Measurements from ENCODE around the gene SPARCL1.
"Not testable (repeated sequence)": the region's sequence is repeated elsewhere in the genome, so short reads cannot be mapped to it uniquely, and the experiment has no call there.

SPARCL1 gene

GRCh38 chr4:87489678-87490077 lies 39.5 kb downstream of the SPARCL1 start:
- H3K9ac ChIP-seq (ENCODE audit: low read length) = no peak overlapping the region
- no peak overlapping the region for H2AFZ ChIP-seq (ENCODE audit: low read length)
- H3K9me3 ChIP-seq (ENCODE audit: low read length) = no peaks in the 10 kb centered on the region
- H3K4me2 ChIP-seq (ENCODE audit: low read length) = no peak overlapping the region
- no peaks in the 10 kb centered on the region for H3K27me3 ChIP-seq (ENCODE audit: insufficient read depth, low read length)
- TF ChIP-seq EZH2 (IDR thresholded peaks at IDR 0.05; ENCODE audit: borderline replicate concordance, low read length) (no peak), CTCF (IDR thresholded peaks at IDR 0.05; ENCODE audit: low read length) (no peak)
- no peaks in the 10 kb centered on the region for H3K4me1 ChIP-seq (ENCODE audit: insufficient read depth, low read length, severe bottlenecking)
- no peaks in the 10 kb centered on the region for H3K36me3 ChIP-seq (ENCODE audit: insufficient read depth, low read length)
- H4K20me1 ChIP-seq (ENCODE audit: insufficient read depth, low read length) = no peaks in the 10 kb centered on the region
- H3K4me3 ChIP-seq (ENCODE audit: low read depth, low read length, poor library complexity, severe bottlenecking) = no peak overlapping the region
- H3K27ac ChIP-seq (ENCODE audit: low read depth, low read length, poor library complexity, severe bottlenecking) = no peak overlapping the region
- H3K79me2 ChIP-seq (ENCODE audit: insufficient read depth, low read length) = no peaks in the 10 kb centered on the region
- no peaks in the 10 kb centered on the region for H3K9me2 ChIP-seq (ENCODE audit: low read depth, low read length)
- no peaks in the 10 kb centered on the region for H3F3A ChIP-seq (ENCODE audit: insufficient read depth, low read length)

- H3K4me3 ChIP-seq (ENCODE audit: low read depth, low read length, poor library complexity, severe bottlenecking); H3K9me2 ChIP-seq (ENCODE audit: low read depth, low read length); H3K9me3 ChIP-seq (ENCODE audit: low read length); H3K9ac ChIP-seq (ENCODE audit: low read length); H3K4me2 ChIP-seq (ENCODE audit: low read length); H3K36me3 ChIP-seq (ENCODE audit: insufficient read depth, low read length); H4K20me1 ChIP-seq (ENCODE audit: insufficient read depth, low read length); H3K27me3 ChIP-seq (ENCODE audit: insufficient read depth, low read length); H3K27ac ChIP-seq (ENCODE audit: low read depth, low read length, poor library complexity, severe bottlenecking); H3F3A ChIP-seq (ENCODE audit: insufficient read depth, low read length); H3K79me2 ChIP-seq (ENCODE audit: insufficient read depth, low read length); H3K4me1 ChIP-seq (ENCODE audit: insufficient read depth, low read length, severe bottlenecking); H2AFZ ChIP-seq (ENCODE audit: low read length): not testable (repeated sequence)
These were observed 40.5 kb downstream of the SPARCL1 start for GRCh38 chr4:87488666-87489065.

- H3K27ac ChIP-seq (ENCODE audit: low read depth, low read length, poor library complexity, severe bottlenecking); H3K9me3 ChIP-seq (ENCODE audit: low read length); H3K36me3 ChIP-seq (ENCODE audit: insufficient read depth, low read length); H3K9ac ChIP-seq (ENCODE audit: low read length); H4K20me1 ChIP-seq (ENCODE audit: insufficient read depth, low read length); H3K27me3 ChIP-seq (ENCODE audit: insufficient read depth, low read length); H3K4me1 ChIP-seq (ENCODE audit: insufficient read depth, low read length, severe bottlenecking); H3K4me3 ChIP-seq (ENCODE audit: low read depth, low read length, poor library complexity, severe bottlenecking); H3F3A ChIP-seq (ENCODE audit: insufficient read depth, low read length); H3K9me2 ChIP-seq (ENCODE audit: low read depth, low read length); H3K4me2 ChIP-seq (ENCODE audit: low read length); H2AFZ ChIP-seq (ENCODE audit: low read length); H3K79me2 ChIP-seq (ENCODE audit: insufficient read depth, low read length): not testable (repeated sequence)
These were observed 45.9 kb downstream of the SPARCL1 start for GRCh38 chr4:87483247-87483646.

GRCh38 chr4:87481377-87481776 lies 47.8 kb downstream of the SPARCL1 start:
- Histone ChIP-seq H2AFZ (ENCODE audit: low read length) (no peak overlapping the region), H4K20me1 (ENCODE audit: insufficient read depth, low read length) (no peaks in the 10 kb centered on the region), H3K27me3 (ENCODE audit: insufficient read depth, low read length) (no peaks in the 10 kb centered on the region), H3K9me2 (ENCODE audit: low read depth, low read length) (no peaks in the 10 kb centered on the region), H3K4me3 (ENCODE audit: low read depth, low read length, poor library complexity, severe bottlenecking) (no peak overlapping the region), H3K9ac (ENCODE audit: low read length) (no peak overlapping the region), H3F3A (ENCODE audit: insufficient read depth, low read length) (no peaks in the 10 kb centered on the region), H3K36me3 (ENCODE audit: insufficient read depth, low read length) (no peaks in the 10 kb centered on the region), H3K79me2 (ENCODE audit: insufficient read depth, low read length) (no peaks in the 10 kb centered on the region), H3K27ac (ENCODE audit: low read depth, low read length, poor library complexity, severe bottlenecking) (no peak overlapping the region), H3K9me3 (ENCODE audit: low read length) (no peaks in the 10 kb centered on the region), H3K4me2 (ENCODE audit: low read length) (no peak overlapping the region), H3K4me1 (ENCODE audit: insufficient read depth, low read length, severe bottlenecking) (no peaks in the 10 kb centered on the region)
- no peak for TF ChIP-seq EZH2 (IDR thresholded peaks at IDR 0.05; ENCODE audit: borderline replicate concordance, low read length)

GRCh38 chr4:87478732-87479250 lies 50.4 kb downstream of the SPARCL1 start:
- Histone ChIP-seq H3K9me2 (ENCODE audit: low read depth, low read length) (no peaks in the 10 kb centered on the region), H3K9ac (ENCODE audit: low read length) (no peak overlapping the region), H3K36me3 (ENCODE audit: insufficient read depth, low read length) (no peaks in the 10 kb centered on the region), H3K4me2 (ENCODE audit: low read length) (no peak overlapping the region), H3K79me2 (ENCODE audit: insufficient read depth, low read length) (no peaks in the 10 kb centered on the region), H3K27ac (ENCODE audit: low read depth, low read length, poor library complexity, severe bottlenecking) (no peak overlapping the region), H4K20me1 (ENCODE audit: insufficient read depth, low read length) (no peaks in the 10 kb centered on the region), H3K9me3 (ENCODE audit: low read length) (no peaks in the 10 kb centered on the region), H2AFZ (ENCODE audit: low read length) (no peak overlapping the region), H3F3A (ENCODE audit: insufficient read depth, low read length) (no peaks in the 10 kb centered on the region), H3K27me3 (ENCODE audit: insufficient read depth, low read length) (no peaks in the 10 kb centered on the region), H3K4me3 (ENCODE audit: low read depth, low read length, poor library complexity, severe bottlenecking) (no peak overlapping the region), H3K4me1 (ENCODE audit: insufficient read depth, low read length, severe bottlenecking) (no peaks in the 10 kb centered on the region)
- TF ChIP-seq CTCF (IDR thresholded peaks at IDR 0.05; ENCODE audit: low read length) (no peak), EZH2 (IDR thresholded peaks at IDR 0.05; ENCODE audit: borderline replicate concordance, low read length) (no peak)

All from OCI-LY1 (cell line).